H1 (cell line): Measurements from ENCODE around the gene BTG3. TPM values are rescaled to one million over a fixed set of nuclear protein-coding genes. Genes with fewer than 3 reads are reported as not detected.

ENCODE experiments used
- CTCF ChIA-PET: fragments of 300-600 bp; sonication (Branson Sonifier 250); formaldehyde crosslinking; loops from one replicate; lab custom pipeline; 2021; ENCODE audit not compliant: partially characterized antibody; lab: Charles Lee
- POLR2A ChIA-PET: fragments of 300-600 bp; sonication (Branson Sonifier 250); formaldehyde crosslinking; loops from one replicate; lab custom pipeline; 2021; ENCODE audit warnings: inconsistent platforms; ENCODE audit not compliant: partially characterized antibody; lab: Charles Lee
- DNase-seq, 2 experiments: peaks; one replicate each; pipeline versions ENCODE4 v3.0.0 to v3.0.0-alpha.2; 2010 to 2022; ENCODE audit warnings: low spot score in 2 of 2, low read depth in 1 of 2, mixed read lengths in 1 of 2
- FAIRE-seq: peaks from 2 replicates; lab custom pipeline; 2011; peaks lifted over from hg19 to GRCh38; lab: Jason Lieb, UNC
- H2AFZ ChIP-seq: 2 replicates; pipeline ENCODE4 v1.8.1; 2012; ENCODE audit warnings: low read length, inconsistent platforms
- H2AK5ac ChIP-seq: 2 replicates; pipeline ENCODE4 v1.6.1; 2013; ENCODE audit warnings: low read depth, low read length
- H2BK120ac ChIP-seq: replicated peaks from 2 replicates; pipeline ENCODE3; 2013; ENCODE audit warnings: low read depth, low read length, inconsistent platforms
- H2BK12ac ChIP-seq: 2 replicates; pipeline ENCODE4 v1.6.1; 2013; ENCODE audit warnings: low read depth, low read length
- H2BK15ac ChIP-seq: 2 replicates; pipeline ENCODE4 v1.6.1; 2013; ENCODE audit warnings: low read length
- H2BK20ac ChIP-seq: 2 replicates; pipeline ENCODE4 v1.6.1; 2013; ENCODE audit warnings: low read length
- H2BK5ac ChIP-seq: 2 replicates; pipeline ENCODE4 v1.6.1; 2013; ENCODE audit warnings: low read depth, low read length
- H3K14ac ChIP-seq: 2 replicates; pipeline ENCODE4 v1.6.1; 2013; ENCODE audit warnings: inconsistent platforms; ENCODE audit not compliant: insufficient read length
- H3K18ac ChIP-seq: 2 replicates; pipeline ENCODE4 v1.6.1; 2013; ENCODE audit warnings: low read length; ENCODE audit errors: extremely low read depth
- H3K23ac ChIP-seq: 2 replicates; pipeline ENCODE4 v1.6.1; 2013; ENCODE audit warnings: inconsistent platforms; ENCODE audit not compliant: insufficient read length
- H3K23me2 ChIP-seq: 2 replicates; pipeline ENCODE4 v1.6.1; 2013; ENCODE audit warnings: low read depth, low read length
- H3K27ac ChIP-seq: 2 replicates; pipeline ENCODE4 v1.6.1; 2011; ENCODE audit warnings: low read depth, low read length, inconsistent platforms
- H3K27me3 ChIP-seq, 4 experiments: replicated peaks in 1 of 4; 1 replicate in 1 of 4; 2 replicates in 3 of 4; pipeline versions ENCODE4 v1.6.1 to v1.8.1; 2011 to 2013; ENCODE audit warnings: low read length in 3 of 4, mild to moderate bottlenecking in 3 of 4, inconsistent platforms in 2 of 4, mixed read lengths in 2 of 4, moderate library complexity in 1 of 4; ENCODE audit not compliant: control insufficient read depth in 3 of 4, insufficient read depth in 3 of 4; ENCODE audit errors: extremely low read depth in 1 of 4
- H3K36me3 ChIP-seq, 4 experiments: 2 replicates each; pipeline versions ENCODE4 v1.6.1 to v1.8.1; 2011 to 2013; ENCODE audit warnings: mild to moderate bottlenecking in 4 of 4, low read length in 3 of 4, moderate library complexity in 2 of 4, control low read depth in 1 of 4, inconsistent platforms in 1 of 4; ENCODE audit not compliant: insufficient read depth in 4 of 4, control insufficient read depth in 2 of 4
- H3K4ac ChIP-seq: replicated peaks from 2 replicates; pipeline ENCODE3; 2013; ENCODE audit warnings: low read length, low read depth, mixed read lengths, inconsistent platforms; ENCODE audit not compliant: insufficient read length
- H3K4me1 ChIP-seq, 4 experiments: replicated peaks in 1 of 4; 1 replicate in 1 of 4; 2 replicates in 3 of 4; pipeline versions ENCODE4 v1.6.1 to v1.8.1; 2011 to 2013; ENCODE audit warnings: low read length in 3 of 4, inconsistent platforms in 2 of 4, mixed read lengths in 1 of 4; ENCODE audit not compliant: insufficient read depth in 4 of 4, control insufficient read depth in 3 of 4
- H3K4me2 ChIP-seq, 2 experiments: 2 replicates each; pipeline versions ENCODE4 v1.6.1 to v1.8.1; 2011 to 2013; ENCODE audit warnings: low read depth in 2 of 2, low read length in 2 of 2, control low read depth in 1 of 2, inconsistent platforms in 1 of 2, mild to moderate bottlenecking in 1 of 2; ENCODE audit not compliant: insufficient read depth in 1 of 2
- H3K4me3 ChIP-seq, 4 experiments: fragments of 200-600, 300-600 bp in 1 of 4; sonication (generic), shearing (Covaris generic), sonication (Bioruptor Twin) in 1 of 4; 2 replicates each; pipeline versions ENCODE4 v1.5.1 to v1.8.1; 2011 to 2016; ENCODE audit warnings: low read length in 4 of 4, low read depth in 3 of 4, control low read depth in 2 of 4, inconsistent platforms in 2 of 4, mild to moderate bottlenecking in 2 of 4, mixed read lengths in 1 of 4, moderate library complexity in 1 of 4; ENCODE audit not compliant: insufficient read depth in 2 of 4; ENCODE audit errors: extremely low read depth in 1 of 4
- H3K56ac ChIP-seq: replicated peaks from 2 replicates; pipeline ENCODE3; 2013; ENCODE audit warnings: low read depth, mild to moderate bottlenecking, mixed read lengths, low read length, inconsistent platforms; ENCODE audit not compliant: insufficient read length
- H3K79me1 ChIP-seq: 2 replicates; pipeline ENCODE4 v1.6.1; 2013; ENCODE audit warnings: low read depth, low read length, control low read depth
- H3K79me2 ChIP-seq, 2 experiments: 2 replicates each; pipeline versions ENCODE4 v1.6.1 to v1.8.1; 2012 to 2013; ENCODE audit warnings: low read length in 2 of 2, mild to moderate bottlenecking in 2 of 2, inconsistent platforms in 1 of 2; ENCODE audit not compliant: insufficient read depth in 2 of 2, control insufficient read depth in 1 of 2
- H3K9ac ChIP-seq, 4 experiments: replicated peaks in 1 of 4; 1 replicate in 1 of 4; 2 replicates in 3 of 4; pipeline versions ENCODE4 v1.6.1 to v1.8.1; 2011 to 2013; ENCODE audit warnings: low read depth in 3 of 4, low read length in 3 of 4, control low read depth in 2 of 4, mild to moderate bottlenecking in 2 of 4, moderate library complexity in 2 of 4, inconsistent platforms in 1 of 4; ENCODE audit errors: extremely low read depth in 1 of 4
- H3K9me3 ChIP-seq, 2 experiments: 2 replicates each; pipeline versions ENCODE4 v1.6.1 to v1.8.1; 2012 to 2013; ENCODE audit warnings: mild to moderate bottlenecking in 2 of 2, moderate library complexity in 2 of 2, control low read depth in 1 of 2, inconsistent platforms in 1 of 2, low read depth in 1 of 2, low read length in 1 of 2, mixed read lengths in 1 of 2; ENCODE audit not compliant: insufficient read depth in 2 of 2
- H4K20me1 ChIP-seq, 2 experiments: replicated peaks in 1 of 2; 2 replicates each; pipeline versions ENCODE3 to v1.8.1; 2011 to 2013; ENCODE audit warnings: inconsistent platforms in 2 of 2, low read length in 2 of 2, mild to moderate bottlenecking in 1 of 2; ENCODE audit not compliant: insufficient read depth in 2 of 2, control insufficient read depth in 1 of 2
- H4K5ac ChIP-seq: 2 replicates; pipeline ENCODE4 v1.6.1; 2013; ENCODE audit warnings: low read length, low read depth, mixed read lengths, inconsistent platforms; ENCODE audit not compliant: insufficient read length
- H4K8ac ChIP-seq: 2 replicates; pipeline ENCODE4 v1.8.0; 2013; ENCODE audit warnings: mild to moderate bottlenecking, moderate library complexity, low read length, inconsistent platforms; ENCODE audit not compliant: insufficient read depth; ENCODE audit errors: extremely low read depth
- H4K91ac ChIP-seq: replicated peaks from 2 replicates; pipeline ENCODE3; 2013; ENCODE audit warnings: low read length, mixed read lengths, inconsistent platforms; ENCODE audit not compliant: insufficient read length
- BCL11A ChIP-seq, 2 experiments: IDR thresholded peaks; one replicate each; pipeline ENCODE4 v1.6.1; 2011; ENCODE audit warnings: low read depth in 2 of 2, low read length in 2 of 2, mild to moderate bottlenecking in 2 of 2
- CBX8 ChIP-seq: fragments of 300-800, 300-1000 bp; sonication (generic); IDR thresholded peaks from 2 replicates; pipeline ENCODE4 v1.7.1; 2016; ENCODE audit warnings: low read depth, low read length, borderline replicate concordance
- CEBPB ChIP-seq: IDR thresholded peaks from 2 replicates; pipeline ENCODE4 v1.6.1; 2012; ENCODE audit warnings: low read depth, low read length
- GTF2F1 ChIP-seq: IDR thresholded peaks from 2 replicates; pipeline ENCODE4 v1.6.1; 2012; ENCODE audit warnings: low read depth, low read length, improper control_type of control experiment, borderline replicate concordance
- KDM1A ChIP-seq: fragments of 200-600, 300-600 bp; sonication (generic); IDR thresholded peaks from 2 replicates; pipeline ENCODE4 v1.7.1; 2016; ENCODE audit warnings: mild to moderate bottlenecking, low read length, borderline replicate concordance
- KDM4A ChIP-seq: IDR thresholded peaks from one replicate; pipeline ENCODE4 v1.7.1; 2012; ENCODE audit warnings: low read depth, mild to moderate bottlenecking, moderate library complexity, low read length, inconsistent platforms; ENCODE audit not compliant: severe bottlenecking
- SIN3A ChIP-seq, 2 experiments: IDR thresholded peaks in 1 of 2; conservative IDR thresholded peaks in 1 of 2; 2 replicates each; pipeline ENCODE4 v1.6.1; 2011 to 2012; ENCODE audit warnings: low read length in 2 of 2, improper control_type of control experiment in 1 of 2, low read depth in 1 of 2, mild to moderate bottlenecking in 1 of 2
- SIX5 ChIP-seq: IDR thresholded peaks from 2 replicates; pipeline ENCODE4 v1.6.1; 2011; ENCODE audit warnings: mild to moderate bottlenecking, low read depth, low read length
- TBP ChIP-seq: IDR thresholded peaks from 2 replicates; pipeline ENCODE4 v1.6.1; 2011; ENCODE audit warnings: low read depth, low read length, improper control_type of control experiment
- TEAD4 ChIP-seq: IDR thresholded peaks from 2 replicates; pipeline ENCODE4 v1.6.1; 2012; ENCODE audit warnings: low read depth, low read length, inconsistent platforms, mixed read lengths
- WGBS, 2 experiments: shearing (Covaris generic) in 1 of 2; methylation state at CpG; one replicate each; pipeline versions ENCODE4 v1.1.6 to v1.1.7; 2013 to 2015; ENCODE audit warnings: low lambda C conversion rate in 2 of 2, mixed read lengths in 2 of 2, inconsistent platforms in 1 of 2, low coverage in 1 of 2, missing lambda C conversion rate in 1 of 2; ENCODE audit not compliant: insufficient replicate concordance in 2 of 2, insufficient coverage in 1 of 2, insufficient read length in 1 of 2; ENCODE audit errors: extremely low coverage in 1 of 2, missing lambda C conversion rate in 1 of 2; 5-methylcytosine and 5-hydroxymethylcytosine counted together
- polyA plus RNA-seq, 7 experiments: library from polyadenylated mRNA; depleted of rRNA in 3 of 7; stranded (reverse) in 5 of 7; unstranded in 2 of 7; fragments of >200 nt in 5 of 7; fragments of 200-250 nt in 2 of 7; gene quantifications; 1 replicate in 5 of 7; 2 replicates in 1 of 7; 4 replicates in 1 of 7; pipeline versions ENCODE4 v1.2.1 to v1.2.3, GENCODE V29; 2011 to 2013; ENCODE audit warnings: missing spikeins in 2 of 7, mixed read lengths in 2 of 7
- total RNA-seq: library from RNA; stranded (reverse); fragmentation: NEBNext Ultra II Directional; extraction: Animal tissue kit (Norgen Biotek cat#: 25700); gene quantifications from 2 replicates; pipeline ENCODE4 v1.2.1, GENCODE V29; 2021

The BTG3 gene
- total and polyA plus RNA-seq, 2 of the 8 experiments (the other 6 are each of a cell fraction or from before 2014, with no cell fraction given): 13.6 to 25.9 TPM

GRCh38 chr21:17572431-17572830, 40.3 kb downstream of the BTG3 start:
- CTCF ChIA-PET: interaction anchor here (0.6 to 1.3 kb wide), 2 partner anchors 13 to 186 kb away, joined by 4 to 5 read pairs; no protein-coding TSS in a partner anchor
- H3K4me3 ChIP-seq: no peak overlapping the region
- no peak overlapping the region for H2BK12ac ChIP-seq
- no peak overlapping the region for H4K91ac ChIP-seq
- H2AK5ac ChIP-seq: no peak overlapping the region
- no peak overlapping the region for H2AFZ ChIP-seq
- no peaks in the 10 kb centered on the region for H3K79me1 ChIP-seq
- H3K27me3 ChIP-seq: no peaks in the 10 kb centered on the region
- no peaks in the 10 kb centered on the region for H3K23me2 ChIP-seq
- H3K4me1 ChIP-seq: no peaks in the 10 kb centered on the region
- POLR2A ChIA-PET: no interaction called here
- H3K27ac ChIP-seq: no peak overlapping the region
- TF ChIP-seq GTF2F1: no peak
- no peak for TF ChIP-seq TBP
- no peak for TF ChIP-seq KDM4A
- TF ChIP-seq CEBPB: no peak
- TF ChIP-seq BCL11A (IDR thresholded peaks at IDR 0.05; ENCODE audit: low read depth in 2 of 2, low read length in 2 of 2): no peak
- TF ChIP-seq SIN3A (conservative IDR thresholded peaks at IDR 0.05 in 1 of 2, IDR thresholded peaks at IDR 0.05 in 1 of 2; ENCODE audit: low read depth in 1 of 2, low read length in 2 of 2): no peak
- TF ChIP-seq CBX8: no peak
- TF ChIP-seq SIX5: no peak
- TF ChIP-seq KDM1A: no peak
- no peak for TF ChIP-seq TEAD4
- H3K18ac ChIP-seq: no peak overlapping the region
- no peak for DNase-seq
- H4K20me1 ChIP-seq: peaks cover 2 to 4% of the 10 kb centered on the region in 2 experiments
- no peak overlapping the region for H4K5ac ChIP-seq
- no peak overlapping the region for H3K14ac ChIP-seq
- no peak overlapping the region for H3K9ac ChIP-seq
- no peaks in the 10 kb centered on the region for H3K9me3 ChIP-seq
- H2BK15ac ChIP-seq: no peak overlapping the region
- H2BK5ac ChIP-seq: no peak overlapping the region
- H4K8ac ChIP-seq: no peak overlapping the region
- no peak overlapping the region for H3K23ac ChIP-seq
- no peak overlapping the region for H2BK20ac ChIP-seq
- no peak for FAIRE-seq
- H3K56ac ChIP-seq: no peak overlapping the region
- no peak overlapping the region for H3K4ac ChIP-seq
- WGBS, 2 experiments: 84% methylated on average over 6 of the region's 6 CpGs; no CpG with 5 or more reads in 1 of the 2 experiments
- H3K36me3 ChIP-seq: peaks cover 0 to 4% (median 0%) of the 10 kb centered on the region in 4 experiments; a peak in 1 of 8 replicates
- H3K79me2 ChIP-seq: peaks cover 0 to 30% of the 10 kb centered on the region in 2 experiments; a peak in 3 of 4 replicates
- no peak overlapping the region for H2BK120ac ChIP-seq
- no peak overlapping the region for H3K4me2 ChIP-seq
